ENCODE measurements around the gene XCL2.
"Not testable (repeated sequence)": the region's sequence is repeated elsewhere in the genome, so short reads cannot be mapped to it uniquely, and the experiment has no call there.

XCL2 gene

GRCh38 chr1:168555508-168556046, 11.8 kb upstream of the XCL2 start:
- no peak for TF ChIP-seq CTCF (IDR thresholded peaks at IDR 0.05; ENCODE audit: insufficient read depth, low read depth, low read length, missing control alignments)
- no peak overlapping the region for H3K4me3 ChIP-seq (ENCODE audit: low read depth, low read length)
- DNase-seq (ENCODE audit: low read depth): no peak

- H3K4me3 ChIP-seq (ENCODE audit: low read depth, low read length): no peak overlapping the region
- DNase-seq (ENCODE audit: low read depth): no peak
- no peak for TF ChIP-seq CTCF (IDR thresholded peaks at IDR 0.05; ENCODE audit: insufficient read depth, low read depth, low read length, missing control alignments)
Measured at GRCh38 chr1:168554603-168555483, 11.0 kb upstream of the XCL2 start.

- peak; percentile 9 for DNase-seq (ENCODE audit: low read depth)
- H3K4me3 ChIP-seq (ENCODE audit: low read depth, low read length): no peak overlapping the region
- TF ChIP-seq CTCF (IDR thresholded peaks at IDR 0.05; ENCODE audit: insufficient read depth, low read depth, low read length, missing control alignments): no peak
Measured at GRCh38 chr1:168553680-168554553, 10.1 kb upstream of the XCL2 start.

DNA sequence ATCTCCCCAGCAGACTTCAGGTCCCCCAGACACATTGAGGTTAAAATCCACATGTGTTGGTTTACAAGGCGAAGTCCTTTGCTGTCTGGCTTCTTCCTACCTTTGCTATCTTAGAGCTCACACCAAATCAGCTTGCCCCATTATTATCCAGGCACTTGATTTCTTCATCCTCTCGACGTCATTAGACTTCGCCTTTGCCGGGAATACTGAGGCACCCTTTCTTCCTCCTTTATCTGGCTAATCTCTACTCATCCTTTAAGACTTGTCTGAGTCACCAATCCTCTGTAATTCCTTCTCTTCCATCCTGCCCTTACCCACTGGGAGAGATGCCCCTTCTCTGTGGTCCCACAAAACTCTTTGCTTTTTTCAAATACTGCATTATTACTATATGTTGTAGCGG, 9.2 kb upstream of the XCL2 start:
- DNase-seq (ENCODE audit: low read depth): no peak
- no peak overlapping the region for H3K4me3 ChIP-seq (ENCODE audit: low read depth, low read length)
- TF ChIP-seq CTCF (IDR thresholded peaks at IDR 0.05; ENCODE audit: insufficient read depth, low read depth, low read length, missing control alignments): no peak

GRCh38 chr1:168551688-168552087, 7.9 kb upstream of the XCL2 start:
- no peak for DNase-seq (ENCODE audit: low read depth)
- H3K4me3 ChIP-seq (ENCODE audit: low read depth, low read length): no peak overlapping the region
- TF ChIP-seq CTCF (IDR thresholded peaks at IDR 0.05; ENCODE audit: insufficient read depth, low read depth, low read length, missing control alignments): no peak

DNA sequence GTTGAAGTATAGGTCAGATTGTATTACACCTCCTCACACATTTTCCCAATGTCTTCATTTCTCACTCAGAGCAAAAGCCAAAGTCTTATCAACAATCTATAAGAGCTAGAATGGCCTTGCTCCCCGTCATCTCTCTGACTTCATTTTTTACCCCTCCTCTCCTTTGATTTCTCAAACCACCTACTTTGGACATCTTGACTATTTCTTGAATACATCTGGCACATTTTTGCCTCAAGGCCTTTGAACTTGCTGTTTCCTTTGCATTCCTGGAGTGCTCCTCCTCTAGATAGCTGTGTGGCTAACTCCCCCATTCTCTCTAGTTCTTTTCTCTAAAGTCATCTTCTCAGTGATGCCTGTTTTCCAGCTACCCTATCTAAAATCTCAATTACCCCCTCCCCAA, 7.2 kb upstream of the XCL2 start:
- no peak overlapping the region for H3K4me3 ChIP-seq (ENCODE audit: low read depth, low read length)
- TF ChIP-seq CTCF (IDR thresholded peaks at IDR 0.05; ENCODE audit: insufficient read depth, low read depth, low read length, missing control alignments): no peak
- no peak for DNase-seq (ENCODE audit: low read depth)

GRCh38 chr1:168546553-168546895, 2.7 kb upstream of the XCL2 start:
- DNase-seq (ENCODE audit: low read depth); H3K4me3 ChIP-seq (ENCODE audit: low read depth, low read length): not testable (repeated sequence)
